Activated naive CD8-positive, alpha-beta T cell (primary cell): ENCODE data around the gene ANG.
"Not testable (repeated sequence)": the region's sequence is repeated elsewhere in the genome, so short reads cannot be mapped to it uniquely, and the experiment has no call there.

Experiments
- H3K27ac Mint-ChIP-seq: one replicate; pipeline ENCODE4 v1.8.0; 2021; ENCODE audit warnings: mixed read lengths
- H3K27me3 Mint-ChIP-seq: one replicate; pipeline ENCODE4 v1.8.0; 2021; ENCODE audit warnings: mixed read lengths
- H3K36me3 Mint-ChIP-seq: one replicate; pipeline ENCODE4 v1.8.0; 2021; ENCODE audit warnings: mixed read lengths
- H3K4me1 Mint-ChIP-seq: one replicate; pipeline ENCODE4 v1.8.0; 2021; ENCODE audit warnings: low read depth, mixed read lengths
- H3K4me3 Mint-ChIP-seq: one replicate; pipeline ENCODE4 v1.8.0; 2021; ENCODE audit warnings: mild to moderate bottlenecking, mixed read lengths
- H3K9me3 Mint-ChIP-seq: one replicate; pipeline ENCODE4 v1.8.0; 2021; ENCODE audit warnings: low read depth, mixed read lengths

Gene ANG

DNA sequence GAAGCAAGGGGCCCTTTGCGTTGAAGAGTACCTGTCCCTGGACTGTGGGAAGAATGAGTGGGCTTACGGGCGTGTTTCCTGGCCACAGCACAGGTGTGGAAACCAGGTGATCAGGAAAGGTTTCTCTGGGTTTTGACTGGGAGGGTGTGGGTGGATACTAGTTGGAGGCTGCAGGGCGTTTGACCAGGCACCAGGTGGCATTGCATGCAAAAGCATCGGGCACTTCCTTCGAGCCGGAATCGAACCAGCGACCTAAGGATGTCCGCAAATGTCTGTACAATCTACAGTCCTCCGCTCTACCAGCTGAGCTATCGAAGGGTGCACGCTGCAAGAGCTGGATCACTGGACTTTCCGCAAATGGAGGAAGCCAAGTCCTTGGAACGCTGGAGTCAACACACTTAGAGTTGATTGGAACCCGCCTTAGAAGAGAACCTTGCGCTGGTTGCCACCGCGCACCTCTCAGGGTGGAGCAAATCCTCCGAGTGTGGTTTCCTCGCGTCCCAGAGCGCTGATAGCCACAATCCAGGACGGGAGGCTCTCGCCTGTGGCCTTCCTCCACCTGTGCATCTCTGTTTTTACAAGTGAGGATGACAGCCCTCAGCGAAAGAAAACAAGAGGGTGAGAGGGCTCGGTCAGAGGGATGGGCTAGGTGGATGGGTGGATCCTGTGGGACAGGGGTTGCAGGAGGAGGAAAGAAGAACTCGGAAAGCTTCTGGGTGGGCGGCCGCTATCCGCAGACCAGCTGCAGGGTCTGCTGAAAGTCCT lies 25.4 kb upstream of the ANG start:
- H3K36me3 Mint-ChIP-seq = no peaks in the 10 kb centered on the region
- no peaks in the 10 kb centered on the region for H3K9me3 Mint-ChIP-seq
- peak overlapping the region; percentile 42 for H3K27ac Mint-ChIP-seq
- peaks cover 28% of the 10 kb centered on the region for H3K4me1 Mint-ChIP-seq
- peak overlapping the region; percentile 82 for H3K4me3 Mint-ChIP-seq
- H3K27me3 Mint-ChIP-seq = peaks cover 2% of the 10 kb centered on the region

DNA sequence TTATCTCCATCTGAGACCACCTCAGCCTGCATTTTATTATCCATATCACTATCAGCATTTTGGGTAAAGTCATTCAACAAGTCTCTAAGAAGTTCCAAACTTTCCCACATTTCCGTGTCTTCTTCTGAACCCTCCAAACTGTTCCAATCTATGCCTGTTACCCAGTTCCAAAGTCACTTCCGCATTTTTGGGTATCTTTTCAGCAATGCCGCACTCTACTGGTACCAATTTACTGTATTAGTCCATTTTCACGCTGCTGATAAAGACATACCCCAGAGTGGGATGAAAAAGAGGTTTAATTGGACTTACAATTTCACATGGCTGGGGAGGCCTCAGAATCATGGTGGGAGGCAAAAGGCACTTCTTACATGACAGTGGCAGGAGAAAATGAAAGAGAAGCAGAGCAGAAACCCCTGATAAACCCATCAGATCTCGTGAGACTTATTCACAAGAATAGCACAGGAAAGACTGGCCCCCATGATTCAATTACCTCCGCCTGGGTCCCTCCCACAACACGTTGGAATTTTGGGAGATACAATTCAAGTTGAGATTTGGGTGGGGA lies 22.1 kb upstream of the ANG start:
- not testable (repeated sequence) for H3K4me3 Mint-ChIP-seq, H3K27ac Mint-ChIP-seq, H3K9me3 Mint-ChIP-seq, H3K36me3 Mint-ChIP-seq, H3K27me3 Mint-ChIP-seq
- H3K4me1 Mint-ChIP-seq = peaks cover 29% of the 10 kb centered on the region

DNA sequence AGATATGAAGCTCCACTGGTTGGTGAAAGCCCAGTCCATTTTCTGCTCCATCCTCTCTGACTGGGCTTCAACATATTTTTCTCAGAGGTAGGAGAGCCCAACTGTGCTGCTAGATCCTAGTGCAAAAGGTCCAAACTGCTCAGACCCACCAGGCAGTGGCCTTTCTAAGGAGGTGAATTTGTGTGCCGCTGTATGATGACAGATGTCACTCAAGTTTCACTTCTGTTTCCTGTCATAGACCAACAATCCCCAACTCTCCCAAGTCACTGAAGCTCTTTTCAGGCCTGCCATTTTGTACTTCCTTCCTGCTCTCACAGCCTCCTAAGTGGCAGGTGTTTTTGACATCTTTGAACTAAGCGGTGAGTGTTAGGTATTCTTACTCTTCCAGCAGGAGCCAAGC lies 20.6 kb upstream of the ANG start:
- Mint-ChIP-seq H3K4me1 (peaks cover 21% of the 10 kb centered on the region), H3K4me3 (no peak overlapping the region), H3K27me3 (peaks cover under 1% of the 10 kb centered on the region), H3K27ac (no peak overlapping the region), H3K36me3 (no peaks in the 10 kb centered on the region), H3K9me3 (no peaks in the 10 kb centered on the region)

DNA sequence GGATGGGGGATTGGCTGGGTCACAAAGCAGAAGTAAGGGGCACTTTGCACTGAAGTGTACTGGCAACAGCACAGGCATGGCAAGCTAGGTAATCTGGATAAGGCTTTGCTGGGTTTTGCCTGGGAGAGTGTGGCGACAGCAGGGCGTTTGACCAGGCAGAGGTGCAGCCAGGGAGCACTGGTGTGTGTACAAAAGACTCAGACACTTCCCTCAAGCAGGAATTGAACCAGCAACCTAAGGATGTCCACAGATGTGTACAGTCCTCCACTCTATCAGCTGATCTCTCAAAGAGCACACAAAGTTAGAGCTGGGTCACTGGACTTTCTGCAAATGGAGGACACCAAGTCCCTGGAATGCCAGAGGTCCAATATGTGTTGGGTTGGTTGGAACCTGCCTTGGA lies 19.6 kb upstream of the ANG start:
- H3K4me1 Mint-ChIP-seq = peaks cover 13% of the 10 kb centered on the region
- H3K36me3 Mint-ChIP-seq = no peaks in the 10 kb centered on the region
- peaks cover 3% of the 10 kb centered on the region for H3K27me3 Mint-ChIP-seq
- no peak overlapping the region for H3K4me3 Mint-ChIP-seq
- H3K9me3 Mint-ChIP-seq = no peaks in the 10 kb centered on the region
- H3K27ac Mint-ChIP-seq = no peak overlapping the region

DNA sequence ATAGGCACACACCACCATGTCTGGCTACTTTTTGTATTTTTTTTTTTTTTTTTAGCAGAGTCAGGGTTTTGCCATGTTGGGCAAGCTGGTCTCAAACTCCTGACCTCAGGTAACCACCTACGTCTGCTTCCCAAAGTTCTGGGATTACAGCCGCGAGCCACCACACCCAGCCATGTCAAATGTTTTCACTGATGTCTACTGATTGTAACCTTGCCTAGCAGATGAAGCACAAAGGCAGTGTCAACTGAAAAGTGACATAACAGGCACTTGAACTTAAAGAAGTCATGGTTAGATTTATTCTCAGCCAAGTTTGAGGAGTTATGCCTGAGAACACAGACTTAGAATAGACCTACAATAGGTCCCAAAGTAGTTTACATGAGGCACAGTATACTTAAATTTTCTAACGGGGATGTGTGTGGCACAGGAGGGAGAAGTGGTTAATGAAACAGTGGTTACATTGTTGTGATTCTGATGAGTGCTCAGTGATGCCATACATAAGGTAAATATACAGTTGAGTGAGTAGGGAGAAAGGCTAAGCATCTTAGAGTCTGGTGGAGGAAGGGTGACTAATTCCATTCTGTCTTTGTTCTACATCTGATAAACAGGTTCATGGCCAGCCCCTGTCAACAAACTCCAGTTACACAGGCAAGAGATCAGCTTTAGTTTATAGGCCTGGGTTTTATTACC lies 16.8 kb upstream of the ANG start:
- Mint-ChIP-seq H3K9me3 (no peaks in the 10 kb centered on the region), H3K4me3 (no peak overlapping the region), H3K4me1 (peaks cover 13% of the 10 kb centered on the region), H3K27me3 (peaks cover 3% of the 10 kb centered on the region), H3K27ac (no peak overlapping the region), H3K36me3 (no peaks in the 10 kb centered on the region)

- no peaks in the 10 kb centered on the region for H3K4me1 Mint-ChIP-seq
- H3K9me3 Mint-ChIP-seq = no peaks in the 10 kb centered on the region
- no peak overlapping the region for H3K27ac Mint-ChIP-seq
- no peak overlapping the region for H3K4me3 Mint-ChIP-seq
- H3K36me3 Mint-ChIP-seq = no peaks in the 10 kb centered on the region
- H3K27me3 Mint-ChIP-seq = peaks cover 3% of the 10 kb centered on the region
Observed at GRCh38 chr14:20675669-20676068, 12.9 kb upstream of the ANG start.

DNA sequence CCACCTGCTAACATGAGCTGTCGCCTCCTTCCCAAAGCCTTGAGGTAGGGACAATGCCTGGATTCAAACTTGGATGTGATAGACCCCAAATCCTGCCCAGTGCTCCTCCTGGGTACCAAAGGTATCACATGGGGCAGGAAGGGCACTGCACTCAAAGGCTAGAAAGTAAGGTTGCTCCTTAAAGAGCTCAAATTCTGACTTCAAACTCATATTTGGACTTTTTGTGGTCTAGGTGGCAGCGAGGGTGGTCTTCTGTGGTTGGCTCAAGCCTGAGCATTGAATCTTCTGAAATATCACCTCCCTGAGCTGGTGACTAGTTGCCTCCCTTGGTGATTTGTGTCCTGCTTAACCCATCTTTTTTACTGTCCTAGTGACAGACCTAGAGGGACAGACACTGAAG lies 12.5 kb upstream of the ANG start:
- Mint-ChIP-seq H3K4me1 (no peaks in the 10 kb centered on the region), H3K27me3 (peaks cover 3% of the 10 kb centered on the region), H3K9me3 (no peaks in the 10 kb centered on the region), H3K36me3 (no peaks in the 10 kb centered on the region), H3K27ac (no peak overlapping the region), H3K4me3 (no peak overlapping the region)

DNA sequence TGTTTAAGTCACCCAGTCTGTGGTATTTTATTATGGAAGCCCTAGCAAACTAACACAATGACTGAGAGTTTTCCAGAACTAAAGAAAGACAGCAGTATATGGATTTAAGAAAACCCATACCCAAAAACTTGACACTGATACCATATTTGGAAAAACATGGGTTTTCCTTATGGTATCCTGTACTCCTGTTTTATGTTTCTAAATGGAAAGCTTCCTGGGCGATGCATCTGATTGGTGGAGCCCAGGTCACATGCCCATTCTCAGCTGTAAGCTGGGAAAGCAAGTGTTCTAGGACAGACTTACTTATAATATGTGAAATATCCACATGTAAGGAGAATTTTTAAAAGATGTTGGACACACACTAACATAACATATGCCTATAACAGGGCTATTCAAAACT lies 8.7 kb upstream of the ANG start:
- H3K36me3 Mint-ChIP-seq = no peaks in the 10 kb centered on the region
- no peak overlapping the region for H3K4me3 Mint-ChIP-seq
- H3K4me1 Mint-ChIP-seq = no peaks in the 10 kb centered on the region
- no peak overlapping the region for H3K27ac Mint-ChIP-seq
- no peaks in the 10 kb centered on the region for H3K9me3 Mint-ChIP-seq
- H3K27me3 Mint-ChIP-seq = no peaks in the 10 kb centered on the region

GRCh38 chr14:20680363-20680762 lies 8.2 kb upstream of the ANG start:
- no peaks in the 10 kb centered on the region for H3K27me3 Mint-ChIP-seq
- no peak overlapping the region for H3K27ac Mint-ChIP-seq
- H3K4me3 Mint-ChIP-seq = no peak overlapping the region
- no peaks in the 10 kb centered on the region for H3K9me3 Mint-ChIP-seq
- H3K4me1 Mint-ChIP-seq = peaks cover 3% of the 10 kb centered on the region
- no peaks in the 10 kb centered on the region for H3K36me3 Mint-ChIP-seq

DNA sequence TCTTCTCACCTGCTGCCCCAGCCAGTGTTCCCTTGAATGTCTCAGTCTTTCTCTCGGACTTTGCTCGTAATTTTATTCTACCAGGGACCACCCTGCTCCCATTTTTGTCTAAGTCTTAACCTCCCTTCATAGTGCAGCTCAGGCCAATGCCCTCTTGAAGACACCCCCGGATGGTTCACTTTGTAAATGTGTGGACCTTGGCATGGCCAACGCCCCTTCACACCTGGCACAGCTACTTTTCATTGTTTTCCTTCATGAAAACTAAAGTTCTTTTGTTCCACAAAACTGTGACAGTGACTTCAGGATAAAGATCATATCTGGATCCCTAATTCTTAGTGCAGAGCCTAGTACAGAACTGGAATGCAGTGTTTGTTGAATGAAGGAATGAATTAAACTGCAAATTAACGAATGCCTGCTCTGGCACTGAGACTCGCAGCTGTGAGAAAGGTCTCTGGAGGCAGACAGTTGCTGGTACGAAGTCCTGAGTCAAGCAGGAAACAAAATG lies 7.7 kb upstream of the ANG start:
- H3K4me1 Mint-ChIP-seq = peaks cover 3% of the 10 kb centered on the region
- H3K36me3 Mint-ChIP-seq = no peaks in the 10 kb centered on the region
- no peaks in the 10 kb centered on the region for H3K9me3 Mint-ChIP-seq
- H3K27me3 Mint-ChIP-seq = no peaks in the 10 kb centered on the region
- no peak overlapping the region for H3K4me3 Mint-ChIP-seq
- no peak overlapping the region for H3K27ac Mint-ChIP-seq

DNA sequence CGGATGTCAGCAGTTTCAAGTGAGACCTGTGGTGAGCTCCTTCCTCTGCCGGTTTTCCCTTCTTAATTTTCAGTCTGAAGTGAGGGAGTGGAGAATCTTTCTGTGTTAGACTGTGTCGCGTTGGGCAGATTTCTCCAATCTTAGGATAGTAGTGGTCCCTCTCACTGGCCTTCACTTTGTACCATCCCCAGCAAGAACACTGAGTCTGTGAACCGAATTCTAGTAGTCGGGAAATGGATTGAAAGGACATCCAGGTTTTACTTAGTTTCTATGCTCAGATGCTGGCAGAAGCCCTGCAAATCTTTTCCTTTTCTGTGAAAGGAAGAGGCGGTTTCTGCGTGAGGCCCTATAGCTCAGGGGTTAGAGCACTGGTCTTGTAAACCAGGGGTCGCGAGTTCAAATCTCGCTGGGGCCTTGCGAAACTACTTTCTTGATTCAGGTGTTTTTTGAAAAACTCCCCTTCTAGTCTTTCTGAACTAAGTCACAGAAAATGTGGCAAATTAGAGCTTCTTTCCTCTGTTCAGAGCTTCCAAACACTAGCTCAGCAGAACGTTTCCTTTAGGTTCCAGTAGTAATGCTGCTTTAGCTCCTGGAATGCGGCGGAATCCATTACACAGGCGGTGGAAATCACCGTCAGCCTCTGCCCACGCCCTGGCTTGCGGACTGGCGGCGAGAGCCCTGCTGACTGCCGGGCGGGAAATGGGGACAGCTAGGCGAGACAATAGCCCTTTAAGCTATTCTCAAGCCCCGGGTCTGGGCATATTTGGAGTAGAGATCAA lies 7.0 kb upstream of the ANG start:
- Mint-ChIP-seq H3K9me3 (no peaks in the 10 kb centered on the region), H3K36me3 (no peaks in the 10 kb centered on the region), H3K27ac (no peak overlapping the region), H3K4me3 (no peak overlapping the region), H3K4me1 (peaks cover 3% of the 10 kb centered on the region), H3K27me3 (no peaks in the 10 kb centered on the region)

DNA sequence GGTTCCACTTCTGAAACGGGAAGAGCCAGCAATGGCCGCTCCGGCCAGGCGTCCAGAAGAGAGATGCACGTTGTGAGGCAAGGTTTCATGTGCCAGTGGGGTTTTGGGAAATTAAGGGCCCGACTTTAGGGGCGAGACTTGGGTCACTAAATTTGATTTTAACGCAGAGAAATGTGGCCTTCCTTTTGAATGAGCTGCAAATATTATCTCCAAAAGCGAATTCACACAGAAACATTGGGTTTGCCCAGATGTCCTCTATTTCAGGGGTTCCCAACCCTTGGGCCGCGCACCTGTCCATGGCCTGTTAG lies 6.5 kb upstream of the ANG start:
- no peaks in the 10 kb centered on the region for H3K36me3 Mint-ChIP-seq
- H3K27me3 Mint-ChIP-seq = no peaks in the 10 kb centered on the region
- H3K9me3 Mint-ChIP-seq = no peaks in the 10 kb centered on the region
- no peak overlapping the region for H3K4me3 Mint-ChIP-seq
- peaks cover 3% of the 10 kb centered on the region for H3K4me1 Mint-ChIP-seq
- H3K27ac Mint-ChIP-seq = no peak overlapping the region

GRCh38 chr14:20682435-20683124 lies 6.0 kb upstream of the ANG start:
- Mint-ChIP-seq H3K4me3 (no peak overlapping the region), H3K27me3 (no peaks in the 10 kb centered on the region), H3K4me1 (peaks cover 3% of the 10 kb centered on the region), H3K36me3 (no peaks in the 10 kb centered on the region), H3K9me3 (no peaks in the 10 kb centered on the region), H3K27ac (no peak overlapping the region)

- no peaks in the 10 kb centered on the region for H3K9me3 Mint-ChIP-seq
- H3K27ac Mint-ChIP-seq = no peak overlapping the region
- H3K36me3 Mint-ChIP-seq = no peaks in the 10 kb centered on the region
- peaks cover 3% of the 10 kb centered on the region for H3K4me1 Mint-ChIP-seq
- no peaks in the 10 kb centered on the region for H3K27me3 Mint-ChIP-seq
- H3K4me3 Mint-ChIP-seq = no peak overlapping the region
Observed at GRCh38 chr14:20683125-20683890, 5.3 kb upstream of the ANG start.
